Fibroblast of upper back skin (primary cell): Measurements from ENCODE around the gene NOL9.
"Not testable (repeated sequence)": the region's sequence is repeated elsewhere in the genome, so short reads cannot be mapped to it uniquely, and the experiment has no call there.

Source experiments
- DNase-seq: peaks from one replicate; pipeline ENCODE4 v3.0.0-alpha.2; 2013

Gene NOL9

GRCh38 chr1:6554031-6554906 is at the start of gene NOL9:
Gene NOL9 (minus strand): TSS chr1:6554513. CDS start chr1:6554502, 11 bp downstream.
- peak; percentile 89 for DNase-seq

- DNase-seq = peak; percentile 83
Observed at GRCh38 chr1:6603238-6603914, 49.1 kb upstream of the NOL9 start.

- DNase-seq = peak; percentile 87
Observed at GRCh38 chr1:6602669-6603237, 48.4 kb upstream of the NOL9 start, which contains the start of gene KLHL21. Gene KLHL21 (minus strand): TSS chr1:6602869. CDS start chr1:6602817, 52 bp downstream.

- no peak for DNase-seq
Observed at GRCh38 chr1:6601923-6602668, 47.8 kb upstream of the NOL9 start.

- peak; percentile 85 for DNase-seq
Observed at GRCh38 chr1:6601049-6601922, 47.0 kb upstream of the NOL9 start.

GRCh38 chr1:6600410-6601048 is 46.2 kb upstream of the NOL9 start:
- DNase-seq = no peak

- not testable (repeated sequence) for DNase-seq
Observed at GRCh38 chr1:6599991-6600390, 45.7 kb upstream of the NOL9 start.

GRCh38 chr1:6599141-6599975 is 45.0 kb upstream of the NOL9 start:
- no peak for DNase-seq

- DNase-seq = no peak
Observed at GRCh38 chr1:6597777-6598131, 43.4 kb upstream of the NOL9 start.

GRCh38 chr1:6596886-6597776 is 42.8 kb upstream of the NOL9 start:
- DNase-seq = no peak

- no peak for DNase-seq
Observed at GRCh38 chr1:6596351-6596750, 42.0 kb upstream of the NOL9 start.

- no peak for DNase-seq
Observed at GRCh38 chr1:6594977-6595740, 40.8 kb upstream of the NOL9 start.

GRCh38 chr1:6593810-6594209 is 39.5 kb upstream of the NOL9 start:
- no peak for DNase-seq

GRCh38 chr1:6592865-6593593 is 38.7 kb upstream of the NOL9 start:
- DNase-seq = no peak

GRCh38 chr1:6592441-6592840 is 38.1 kb upstream of the NOL9 start:
- DNase-seq = no peak

GRCh38 chr1:6591644-6592043 is 37.3 kb upstream of the NOL9 start:
- no peak for DNase-seq

GRCh38 chr1:6591222-6591621 is 36.9 kb upstream of the NOL9 start:
- no peak for DNase-seq

GRCh38 chr1:6590046-6590445 is 35.7 kb upstream of the NOL9 start:
- no peak for DNase-seq
